K562 (cell line): ENCODE data around the gene GALNT12. TPM values are rescaled to one million over a fixed set of nuclear protein-coding genes. Genes with fewer than 3 reads are reported as not detected.
A peak's percentile ranks its signal among the peaks of the same experiment; 100 is the strongest.

Source experiments
- CCAR2 ChIP-seq: fragments of 200-400 bp; formaldehyde crosslinking; IDR thresholded peaks from 2 replicates; pipeline ENCODE4 v1.6.1; 2017; ENCODE audit warnings: mild to moderate bottlenecking, low read depth, low read length
- ELF2 ChIP-seq: fragments of 250-450 bp; sonication (Bioruptor Pico); IDR thresholded peaks from 2 replicates; pipeline ENCODE4 v1.5.0; 2021; ENCODE audit warnings: mild to moderate bottlenecking
- KAT8 ChIP-seq: fragments of 450-650 bp; IDR thresholded peaks from 2 replicates; pipeline ENCODE4 v1.6.1; 2016; ENCODE audit warnings: low read depth, mild to moderate bottlenecking
- MTA1 ChIP-seq: fragments of 450-650 bp; IDR thresholded peaks from 2 replicates; pipeline ENCODE4 v1.6.1; 2017; ENCODE audit warnings: borderline replicate concordance
- MYC ChIP-seq, 2 experiments: fragments of 250-450 bp in 1 of 2; sonication (Bioruptor Pico) in 1 of 2; IDR thresholded peaks; 2 replicates each; pipeline versions ENCODE4 v1.5.1 to v1.6.1; 2012 to 2021; ENCODE audit warnings: low read depth in 2 of 2, borderline replicate concordance in 1 of 2, improper control_type of control experiment in 1 of 2, low read length in 1 of 2, mild to moderate bottlenecking in 1 of 2, moderate library complexity in 1 of 2
- PTBP1 ChIP-seq: fragments of 200-400 bp; formaldehyde crosslinking; IDR thresholded peaks from 2 replicates; pipeline ENCODE4 v1.6.1; 2017; ENCODE audit warnings: low read depth, low read length
- ZNF134 ChIP-seq: fragments of 250-450 bp; sonication (Bioruptor Pico); conservative IDR thresholded peaks from 2 replicates; pipeline ENCODE4 v1.4.0; 2020
- ZNF431 ChIP-seq: sonication (generic); formaldehyde crosslinking; IDR thresholded peaks from 2 replicates; pipeline ENCODE4 v1.8.0; 2022; ENCODE audit warnings: mild to moderate bottlenecking, missing genetic modification reagents
- polyA plus RNA-seq, 8 experiments: library from polyadenylated mRNA; depleted of rRNA in 4 of 8; stranded (reverse) in 5 of 8; unstranded in 3 of 8; fragments of >200 nt; fragmentation: Nextera tagmentation in 2 of 8; fragmentation: Illumina TruSeq in 1 of 8; extraction: Ambion mirVana in 2 of 8; extraction: Trizol in 1 of 8; gene quantifications; 2 replicates each; pipeline versions ENCODE4 v1.2.1 to v1.2.3, GENCODE V29; 2011 to 2014; ENCODE audit warnings: inconsistent platforms in 1 of 8, missing spikeins in 1 of 8
- total RNA-seq, 7 experiments: library from RNA; depleted of rRNA in 6 of 7; stranded (reverse); fragments of >200 nt in 6 of 7; fragmentation: Illumina TruSeq in 2 of 7; extraction: Trizol in 2 of 7; gene quantifications; 2 replicates each; pipeline versions ENCODE4 v1.2.1 to v1.2.3, GENCODE V29; 2011 to 2021; ENCODE audit warnings: low replicate concordance in 1 of 7
- TF ChIP-seq, protein P1 (sequence below): fragments of 200-600 bp; sonication (generic); IDR thresholded peaks from one replicate; pipeline ENCODE4 v1.6.1; 2012; ENCODE audit warnings: mild to moderate bottlenecking, low read depth, low read length, inconsistent platforms
- TF ChIP-seq, protein P2 (sequence below): fragments of 250-450 bp; sonication (Bioruptor Pico); IDR thresholded peaks from 2 replicates; pipeline ENCODE4 v1.5.1; 2021; ENCODE audit warnings: mild to moderate bottlenecking
- TF ChIP-seq, protein P3 (sequence below): sonication (generic); formaldehyde crosslinking; IDR thresholded peaks from 2 replicates; pipeline ENCODE4 v1.8.1; 2023; ENCODE audit warnings: mild to moderate bottlenecking, missing genetic modification reagents
- TF ChIP-seq, protein P4 (sequence below): sonication (generic); formaldehyde crosslinking; IDR thresholded peaks from 2 replicates; pipeline ENCODE4 v1.8.1; 2023; ENCODE audit warnings: mild to moderate bottlenecking, missing genetic modification reagents, moderate library complexity

GALNT12 gene
- total and polyA plus RNA-seq, 9 of the 15 experiments (the other 6 are each of a cell fraction or from before 2014, with no cell fraction given) = 29.7 to 82.9 (median 44.2) TPM

DNA sequence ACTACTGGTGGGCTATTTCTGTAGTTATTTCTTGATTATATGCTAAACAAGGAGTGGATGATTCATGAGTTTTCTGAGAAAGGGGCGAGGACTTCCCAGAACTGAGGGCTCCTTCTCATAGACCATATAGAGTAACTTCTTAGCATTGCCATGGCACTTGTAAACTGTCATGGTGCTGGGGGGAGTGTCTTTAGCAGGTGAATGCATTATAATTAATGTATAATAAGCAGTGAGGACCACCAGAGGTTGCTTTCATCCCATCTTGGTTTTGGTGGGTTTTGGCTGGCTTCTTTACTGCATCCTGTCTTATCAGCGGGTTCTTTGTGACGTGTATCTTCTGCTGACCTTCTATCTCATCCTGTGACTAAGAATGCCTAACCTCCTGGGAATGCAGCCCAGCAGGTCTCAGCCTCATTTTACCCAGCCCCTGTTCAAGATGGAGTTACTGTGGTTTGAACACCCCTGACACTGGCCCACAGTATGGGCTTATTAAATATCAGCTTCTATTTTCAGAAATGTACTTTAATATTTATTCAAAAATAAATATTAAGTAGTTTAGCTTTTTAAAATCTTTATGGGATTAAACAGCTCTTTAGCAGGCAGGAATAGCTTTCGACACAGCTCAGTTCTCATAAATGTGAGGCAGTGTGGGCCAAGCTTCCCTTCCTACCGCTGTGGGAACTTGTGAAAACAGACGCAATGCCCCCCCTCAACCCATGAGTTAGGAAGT is 44.4 kb downstream of the GALNT12 start (continued):
- TF ChIP-seq, protein P1, sequence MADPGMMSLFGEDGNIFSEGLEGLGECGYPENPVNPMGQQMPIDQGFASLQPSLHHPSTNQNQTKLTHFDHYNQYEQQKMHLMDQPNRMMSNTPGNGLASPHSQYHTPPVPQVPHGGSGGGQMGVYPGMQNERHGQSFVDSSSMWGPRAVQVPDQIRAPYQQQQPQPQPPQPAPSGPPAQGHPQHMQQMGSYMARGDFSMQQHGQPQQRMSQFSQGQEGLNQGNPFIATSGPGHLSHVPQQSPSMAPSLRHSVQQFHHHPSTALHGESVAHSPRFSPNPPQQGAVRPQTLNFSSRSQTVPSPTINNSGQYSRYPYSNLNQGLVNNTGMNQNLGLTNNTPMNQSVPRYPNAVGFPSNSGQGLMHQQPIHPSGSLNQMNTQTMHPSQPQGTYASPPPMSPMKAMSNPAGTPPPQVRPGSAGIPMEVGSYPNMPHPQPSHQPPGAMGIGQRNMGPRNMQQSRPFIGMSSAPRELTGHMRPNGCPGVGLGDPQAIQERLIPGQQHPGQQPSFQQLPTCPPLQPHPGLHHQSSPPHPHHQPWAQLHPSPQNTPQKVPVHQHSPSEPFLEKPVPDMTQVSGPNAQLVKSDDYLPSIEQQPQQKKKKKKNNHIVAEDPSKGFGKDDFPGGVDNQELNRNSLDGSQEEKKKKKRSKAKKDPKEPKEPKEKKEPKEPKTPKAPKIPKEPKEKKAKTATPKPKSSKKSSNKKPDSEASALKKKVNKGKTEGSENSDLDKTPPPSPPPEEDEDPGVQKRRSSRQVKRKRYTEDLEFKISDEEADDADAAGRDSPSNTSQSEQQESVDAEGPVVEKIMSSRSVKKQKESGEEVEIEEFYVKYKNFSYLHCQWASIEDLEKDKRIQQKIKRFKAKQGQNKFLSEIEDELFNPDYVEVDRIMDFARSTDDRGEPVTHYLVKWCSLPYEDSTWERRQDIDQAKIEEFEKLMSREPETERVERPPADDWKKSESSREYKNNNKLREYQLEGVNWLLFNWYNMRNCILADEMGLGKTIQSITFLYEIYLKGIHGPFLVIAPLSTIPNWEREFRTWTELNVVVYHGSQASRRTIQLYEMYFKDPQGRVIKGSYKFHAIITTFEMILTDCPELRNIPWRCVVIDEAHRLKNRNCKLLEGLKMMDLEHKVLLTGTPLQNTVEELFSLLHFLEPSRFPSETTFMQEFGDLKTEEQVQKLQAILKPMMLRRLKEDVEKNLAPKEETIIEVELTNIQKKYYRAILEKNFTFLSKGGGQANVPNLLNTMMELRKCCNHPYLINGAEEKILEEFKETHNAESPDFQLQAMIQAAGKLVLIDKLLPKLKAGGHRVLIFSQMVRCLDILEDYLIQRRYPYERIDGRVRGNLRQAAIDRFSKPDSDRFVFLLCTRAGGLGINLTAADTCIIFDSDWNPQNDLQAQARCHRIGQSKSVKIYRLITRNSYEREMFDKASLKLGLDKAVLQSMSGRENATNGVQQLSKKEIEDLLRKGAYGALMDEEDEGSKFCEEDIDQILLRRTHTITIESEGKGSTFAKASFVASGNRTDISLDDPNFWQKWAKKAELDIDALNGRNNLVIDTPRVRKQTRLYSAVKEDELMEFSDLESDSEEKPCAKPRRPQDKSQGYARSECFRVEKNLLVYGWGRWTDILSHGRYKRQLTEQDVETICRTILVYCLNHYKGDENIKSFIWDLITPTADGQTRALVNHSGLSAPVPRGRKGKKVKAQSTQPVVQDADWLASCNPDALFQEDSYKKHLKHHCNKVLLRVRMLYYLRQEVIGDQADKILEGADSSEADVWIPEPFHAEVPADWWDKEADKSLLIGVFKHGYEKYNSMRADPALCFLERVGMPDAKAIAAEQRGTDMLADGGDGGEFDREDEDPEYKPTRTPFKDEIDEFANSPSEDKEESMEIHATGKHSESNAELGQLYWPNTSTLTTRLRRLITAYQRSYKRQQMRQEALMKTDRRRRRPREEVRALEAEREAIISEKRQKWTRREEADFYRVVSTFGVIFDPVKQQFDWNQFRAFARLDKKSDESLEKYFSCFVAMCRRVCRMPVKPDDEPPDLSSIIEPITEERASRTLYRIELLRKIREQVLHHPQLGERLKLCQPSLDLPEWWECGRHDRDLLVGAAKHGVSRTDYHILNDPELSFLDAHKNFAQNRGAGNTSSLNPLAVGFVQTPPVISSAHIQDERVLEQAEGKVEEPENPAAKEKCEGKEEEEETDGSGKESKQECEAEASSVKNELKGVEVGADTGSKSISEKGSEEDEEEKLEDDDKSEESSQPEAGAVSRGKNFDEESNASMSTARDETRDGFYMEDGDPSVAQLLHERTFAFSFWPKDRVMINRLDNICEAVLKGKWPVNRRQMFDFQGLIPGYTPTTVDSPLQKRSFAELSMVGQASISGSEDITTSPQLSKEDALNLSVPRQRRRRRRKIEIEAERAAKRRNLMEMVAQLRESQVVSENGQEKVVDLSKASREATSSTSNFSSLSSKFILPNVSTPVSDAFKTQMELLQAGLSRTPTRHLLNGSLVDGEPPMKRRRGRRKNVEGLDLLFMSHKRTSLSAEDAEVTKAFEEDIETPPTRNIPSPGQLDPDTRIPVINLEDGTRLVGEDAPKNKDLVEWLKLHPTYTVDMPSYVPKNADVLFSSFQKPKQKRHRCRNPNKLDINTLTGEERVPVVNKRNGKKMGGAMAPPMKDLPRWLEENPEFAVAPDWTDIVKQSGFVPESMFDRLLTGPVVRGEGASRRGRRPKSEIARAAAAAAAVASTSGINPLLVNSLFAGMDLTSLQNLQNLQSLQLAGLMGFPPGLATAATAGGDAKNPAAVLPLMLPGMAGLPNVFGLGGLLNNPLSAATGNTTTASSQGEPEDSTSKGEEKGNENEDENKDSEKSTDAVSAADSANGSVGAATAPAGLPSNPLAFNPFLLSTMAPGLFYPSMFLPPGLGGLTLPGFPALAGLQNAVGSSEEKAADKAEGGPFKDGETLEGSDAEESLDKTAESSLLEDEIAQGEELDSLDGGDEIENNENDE = no peak
- TF ChIP-seq MTA1 (no peak), CCAR2 (no peak), ZNF134 (CRISPR knock-in tag) (peak; percentile 84), KAT8 (no peak), PTBP1 (no peak), ELF2 (peak; percentile 80), MYC (IDR thresholded peaks at IDR 0.05; ENCODE audit: low read depth, low read length) (no peak), MYC (CRISPR knock-in tag; IDR thresholded peaks at IDR 0.05; ENCODE audit: borderline replicate concordance, low read depth) (peak; percentile 93; the same call in 1 of the 2 replicates), ZNF431 (no peak)
- TF ChIP-seq, protein P2, sequence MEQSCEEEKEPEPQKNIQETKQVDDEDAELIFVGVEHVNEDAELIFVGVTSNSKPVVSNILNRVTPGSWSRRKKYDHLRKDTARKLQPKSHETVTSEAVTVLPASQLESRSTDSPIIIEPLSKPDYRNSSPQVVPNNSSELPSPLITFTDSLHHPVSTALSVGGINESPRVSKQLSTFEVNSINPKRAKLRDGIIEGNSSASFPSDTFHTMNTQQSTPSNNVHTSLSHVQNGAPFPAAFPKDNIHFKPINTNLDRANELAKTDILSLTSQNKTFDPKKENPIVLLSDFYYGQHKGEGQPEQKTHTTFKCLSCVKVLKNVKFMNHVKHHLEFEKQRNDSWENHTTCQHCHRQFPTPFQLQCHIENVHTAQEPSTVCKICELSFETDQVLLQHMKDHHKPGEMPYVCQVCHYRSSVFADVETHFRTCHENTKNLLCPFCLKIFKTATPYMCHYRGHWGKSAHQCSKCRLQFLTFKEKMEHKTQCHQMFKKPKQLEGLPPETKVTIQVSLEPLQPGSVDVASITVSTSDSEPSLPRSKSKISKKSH (CRISPR knock-in tag) = peak; percentile 88
- TF ChIP-seq, protein P3, sequence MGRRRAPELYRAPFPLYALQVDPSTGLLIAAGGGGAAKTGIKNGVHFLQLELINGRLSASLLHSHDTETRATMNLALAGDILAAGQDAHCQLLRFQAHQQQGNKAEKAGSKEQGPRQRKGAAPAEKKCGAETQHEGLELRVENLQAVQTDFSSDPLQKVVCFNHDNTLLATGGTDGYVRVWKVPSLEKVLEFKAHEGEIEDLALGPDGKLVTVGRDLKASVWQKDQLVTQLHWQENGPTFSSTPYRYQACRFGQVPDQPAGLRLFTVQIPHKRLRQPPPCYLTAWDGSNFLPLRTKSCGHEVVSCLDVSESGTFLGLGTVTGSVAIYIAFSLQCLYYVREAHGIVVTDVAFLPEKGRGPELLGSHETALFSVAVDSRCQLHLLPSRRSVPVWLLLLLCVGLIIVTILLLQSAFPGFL = no peak
- TF ChIP-seq, protein P4, sequence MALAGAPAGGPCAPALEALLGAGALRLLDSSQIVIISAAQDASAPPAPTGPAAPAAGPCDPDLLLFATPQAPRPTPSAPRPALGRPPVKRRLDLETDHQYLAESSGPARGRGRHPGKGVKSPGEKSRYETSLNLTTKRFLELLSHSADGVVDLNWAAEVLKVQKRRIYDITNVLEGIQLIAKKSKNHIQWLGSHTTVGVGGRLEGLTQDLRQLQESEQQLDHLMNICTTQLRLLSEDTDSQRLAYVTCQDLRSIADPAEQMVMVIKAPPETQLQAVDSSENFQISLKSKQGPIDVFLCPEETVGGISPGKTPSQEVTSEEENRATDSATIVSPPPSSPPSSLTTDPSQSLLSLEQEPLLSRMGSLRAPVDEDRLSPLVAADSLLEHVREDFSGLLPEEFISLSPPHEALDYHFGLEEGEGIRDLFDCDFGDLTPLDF (CRISPR knock-in tag) = no peak
